Right atrium auricular region (tissue), 2 donors: Measurements from ENCODE around the gene ABLIM3. TPM values are rescaled to one million over a fixed set of nuclear protein-coding genes. Genes with fewer than 3 reads are reported as not detected.

ENCODE experiments used
- DNase-seq: peaks from one replicate; pipeline ENCODE4 v3.0.0-alpha.2; 2019; ENCODE audit warnings: low spot score
- H3K27ac ChIP-seq, 2 donors: fragments of 200-600 bp; sonication (generic); 1 replicate in 1 of 2; 2 replicates in 1 of 2; pipeline ENCODE4 v1.5.1; 2016 to 2019
- H3K27me3 ChIP-seq, 2 donors: fragments of 200-600 bp; sonication (generic); one replicate each; pipeline versions ENCODE4 v1.5.1 to v1.6.0; 2017 to 2019
- H3K36me3 ChIP-seq: fragments of 200-600 bp; sonication (generic); one replicate; pipeline ENCODE4 v1.5.1; 2016
- H3K4me1 ChIP-seq, 2 donors: fragments of 200-600 bp; sonication (generic); one replicate each; pipeline versions ENCODE4 v1.5.1 to v1.6.0; 2017 to 2019
- H3K4me3 ChIP-seq, 2 donors: fragments of 200-600 bp; sonication (generic); 1 replicate in 1 of 2; 2 replicates in 1 of 2; pipeline ENCODE4 v1.5.1; 2017 to 2019; ENCODE audit warnings: mild to moderate bottlenecking in 1 of 2, moderate library complexity in 1 of 2
- H3K9me3 ChIP-seq, 2 donors: fragments of 200-600 bp; sonication (generic); one replicate each; pipeline ENCODE4 v1.5.1; 2019
- total RNA-seq, 2 donors: library from RNA; depleted of rRNA; stranded (reverse); fragments of >200 nt; gene quantifications; one replicate each; pipeline ENCODE4 v1.1.0, GENCODE V29; 2016
- TF ChIP-seq, protein P1 (sequence below), 2 donors: fragments of 200-600 bp; sonication (generic); IDR thresholded peaks; one replicate each; pipeline ENCODE4 v1.5.1; 2019; ENCODE audit warnings: antibody characterized with exemption in 2 of 2

ABLIM3 gene
- total RNA-seq, 2 donors from 2014 or later, result 109 to 145 TPM

DNA sequence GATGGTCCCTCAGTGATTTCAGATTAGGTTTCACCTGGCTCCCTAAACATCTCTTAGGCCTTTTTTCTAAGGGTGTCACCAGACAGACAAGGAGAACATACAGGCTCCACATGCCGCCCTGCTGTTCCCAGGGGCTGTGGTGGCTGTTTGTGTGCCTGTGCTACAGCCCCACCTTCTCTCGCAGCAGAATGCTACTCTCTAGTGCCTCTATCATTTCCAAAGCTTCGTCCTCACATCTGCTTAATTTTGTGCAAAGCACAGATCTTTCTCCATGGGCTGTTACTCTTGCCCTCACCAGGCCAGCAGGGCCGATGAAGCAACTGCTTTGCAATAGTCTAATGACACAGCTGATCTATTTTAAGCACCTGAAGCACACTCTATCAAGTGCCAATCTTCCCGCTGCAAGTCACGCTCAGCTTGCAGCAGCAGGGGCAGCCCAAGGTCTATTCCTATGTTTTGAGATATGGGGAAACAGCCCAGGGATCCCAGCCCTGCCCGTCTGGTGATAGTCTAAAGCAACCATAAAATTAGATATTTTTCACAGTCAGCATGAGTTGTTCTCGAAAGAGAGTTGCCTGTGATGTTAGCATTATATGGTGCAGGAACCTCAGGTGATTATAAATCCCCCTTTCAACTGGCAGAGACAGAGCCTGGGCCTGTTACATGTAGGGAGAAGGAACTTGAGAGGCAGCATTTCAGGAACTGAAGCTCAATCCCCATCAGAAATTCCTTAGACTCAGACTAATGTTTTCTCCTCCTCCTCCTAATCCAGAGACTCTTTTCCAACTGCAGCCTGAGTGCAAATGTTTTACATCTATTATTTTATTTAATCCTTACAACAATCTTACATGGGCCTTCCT lies 12.7 kb downstream of the ABLIM3 start:
- TF ChIP-seq, protein P1, sequence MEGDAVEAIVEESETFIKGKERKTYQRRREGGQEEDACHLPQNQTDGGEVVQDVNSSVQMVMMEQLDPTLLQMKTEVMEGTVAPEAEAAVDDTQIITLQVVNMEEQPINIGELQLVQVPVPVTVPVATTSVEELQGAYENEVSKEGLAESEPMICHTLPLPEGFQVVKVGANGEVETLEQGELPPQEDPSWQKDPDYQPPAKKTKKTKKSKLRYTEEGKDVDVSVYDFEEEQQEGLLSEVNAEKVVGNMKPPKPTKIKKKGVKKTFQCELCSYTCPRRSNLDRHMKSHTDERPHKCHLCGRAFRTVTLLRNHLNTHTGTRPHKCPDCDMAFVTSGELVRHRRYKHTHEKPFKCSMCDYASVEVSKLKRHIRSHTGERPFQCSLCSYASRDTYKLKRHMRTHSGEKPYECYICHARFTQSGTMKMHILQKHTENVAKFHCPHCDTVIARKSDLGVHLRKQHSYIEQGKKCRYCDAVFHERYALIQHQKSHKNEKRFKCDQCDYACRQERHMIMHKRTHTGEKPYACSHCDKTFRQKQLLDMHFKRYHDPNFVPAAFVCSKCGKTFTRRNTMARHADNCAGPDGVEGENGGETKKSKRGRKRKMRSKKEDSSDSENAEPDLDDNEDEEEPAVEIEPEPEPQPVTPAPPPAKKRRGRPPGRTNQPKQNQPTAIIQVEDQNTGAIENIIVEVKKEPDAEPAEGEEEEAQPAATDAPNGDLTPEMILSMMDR (IDR thresholded peaks at IDR 0.05), result no peak
- Histone ChIP-seq H3K4me1 (peaks cover 0 to 98% of the 10 kb centered on the region in 2 donors), H3K36me3 (no peaks in the 10 kb centered on the region), H3K27ac (peak overlapping the region; percentile 86 to 90), H3K9me3 (no peaks in the 10 kb centered on the region), H3K27me3 (no peaks in the 10 kb centered on the region), H3K4me3 (no peak overlapping the region)
- DNase-seq, result peak; percentile 90

DNA sequence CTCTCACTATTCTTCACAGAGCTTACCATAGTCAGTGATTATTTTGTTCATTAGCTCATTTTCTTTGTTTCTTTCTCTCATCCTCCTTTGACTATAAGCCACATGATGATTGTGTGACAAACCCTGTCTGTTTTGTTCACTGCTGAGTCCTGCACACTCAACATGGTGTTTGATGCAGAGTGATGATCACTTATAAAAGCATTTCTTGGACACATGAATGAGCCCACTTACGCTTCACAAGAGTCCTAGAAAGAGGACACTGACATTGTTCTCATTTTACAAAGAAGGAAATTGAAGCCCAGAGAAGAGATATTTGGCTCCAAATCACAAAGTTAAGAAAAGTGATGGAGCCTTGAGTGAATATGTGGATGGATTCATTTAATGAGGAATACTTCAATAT lies 13.4 kb downstream of the ABLIM3 start:
- Histone ChIP-seq H3K4me1 (peaks cover 0 to 99% of the 10 kb centered on the region in 2 donors), H3K9me3 (no peaks in the 10 kb centered on the region), H3K36me3 (no peaks in the 10 kb centered on the region), H3K27me3 (no peaks in the 10 kb centered on the region), H3K4me3 (no peak overlapping the region), H3K27ac (peak overlapping the region; percentile 86 to 90)
- TF ChIP-seq, protein P1 (IDR thresholded peaks at IDR 0.05), result no peak
- DNase-seq, result no peak

DNA sequence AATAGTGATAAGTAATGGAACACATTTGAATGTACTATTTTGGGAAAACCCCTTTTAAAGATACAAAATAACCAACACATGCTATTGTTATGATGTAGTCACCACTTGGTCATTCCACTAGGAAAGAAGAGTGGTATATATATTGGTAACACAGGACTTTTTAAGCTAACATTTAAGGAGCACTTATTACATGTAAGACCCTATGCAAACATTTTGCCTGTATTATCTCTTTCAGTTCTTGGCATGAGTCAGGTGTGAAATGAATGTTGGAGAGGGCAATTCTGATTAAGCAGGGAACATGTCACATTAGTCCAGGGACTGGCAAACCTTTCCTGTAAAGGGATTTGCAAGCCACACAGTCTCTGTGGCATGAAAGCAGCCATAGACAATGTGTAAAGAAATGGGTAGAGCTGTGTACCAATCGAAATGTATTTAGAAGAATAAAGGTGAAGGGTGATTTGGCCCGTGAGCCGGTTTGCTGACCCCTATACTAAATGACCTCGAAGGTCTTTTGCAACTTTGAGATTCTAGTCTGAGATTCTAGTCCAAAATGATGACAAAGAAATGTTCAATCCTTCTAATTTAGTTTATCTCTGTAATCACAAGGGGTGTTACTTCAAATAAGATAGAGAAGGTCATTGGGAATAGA lies 15.3 kb downstream of the ABLIM3 start:
- DNase-seq, result no peak
- H3K36me3 ChIP-seq, result no peaks in the 10 kb centered on the region
- H3K4me3 ChIP-seq, result no peak overlapping the region
- H3K27ac ChIP-seq, result peak overlapping the region; percentile 86 to 90
- no peaks in the 10 kb centered on the region for H3K9me3 ChIP-seq
- TF ChIP-seq, protein P1 (IDR thresholded peaks at IDR 0.05), result no peak
- peaks cover 0 to 98% of the 10 kb centered on the region in 2 donors for H3K4me1 ChIP-seq
- H3K27me3 ChIP-seq, result no peaks in the 10 kb centered on the region

DNA sequence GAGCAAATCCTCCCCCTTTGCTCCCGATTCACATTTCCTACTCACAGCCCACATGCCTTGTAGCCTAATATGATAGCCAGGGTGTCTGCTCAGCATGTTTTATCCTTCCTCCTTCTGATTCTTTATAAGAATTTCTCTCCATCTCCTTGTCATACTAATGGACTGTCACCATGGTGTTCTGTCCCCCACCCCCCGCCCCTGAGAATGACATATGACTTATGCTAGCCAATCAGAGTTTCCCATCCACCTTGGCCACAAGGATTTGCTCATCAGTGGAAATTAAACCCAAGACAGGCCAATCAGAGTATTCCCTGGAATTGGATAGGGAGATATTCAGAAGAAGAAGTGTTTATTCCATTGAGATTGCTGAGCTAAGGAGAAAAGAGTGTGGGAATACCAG lies 16.0 kb downstream of the ABLIM3 start:
- Histone ChIP-seq H3K27ac (peak overlapping the region; percentile 86 to 90), H3K4me1 (peaks cover 0 to 98% of the 10 kb centered on the region in 2 donors), H3K27me3 (no peaks in the 10 kb centered on the region), H3K36me3 (no peaks in the 10 kb centered on the region), H3K4me3 (no peak overlapping the region), H3K9me3 (no peaks in the 10 kb centered on the region)
- DNase-seq, result no peak
- TF ChIP-seq, protein P1 (IDR thresholded peaks at IDR 0.05), result no peak

DNA sequence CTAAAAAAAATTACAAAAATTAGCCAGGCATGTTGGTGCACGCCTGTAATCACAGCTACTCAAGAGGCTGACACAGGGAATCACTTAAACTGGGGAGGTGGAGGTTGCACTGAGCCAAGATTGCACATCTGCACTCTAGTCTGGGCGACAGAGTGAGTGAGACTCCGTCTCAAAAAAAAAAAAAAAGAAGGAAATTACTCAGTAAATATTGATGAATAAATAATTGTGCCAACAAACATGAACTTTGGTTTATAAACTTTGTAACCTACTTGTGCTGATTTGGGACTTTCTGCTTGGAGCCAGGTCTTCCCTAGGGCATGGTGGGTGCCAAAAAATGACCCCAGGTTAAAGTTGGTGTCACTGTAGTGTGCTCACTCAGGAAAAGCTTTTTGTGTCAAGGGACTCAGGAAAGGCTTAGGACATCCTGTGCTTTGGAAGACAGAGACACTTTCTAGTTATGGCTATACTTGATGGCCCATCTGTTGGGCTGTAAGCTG lies 19.0 kb downstream of the ABLIM3 start:
- no peaks in the 10 kb centered on the region for H3K9me3 ChIP-seq
- DNase-seq, result no peak
- H3K27me3 ChIP-seq, result no peaks in the 10 kb centered on the region
- H3K4me1 ChIP-seq, result peaks cover 0 to 86% of the 10 kb centered on the region in 2 donors
- TF ChIP-seq, protein P1 (IDR thresholded peaks at IDR 0.05), result no peak
- peak overlapping the region; percentile 76 to 81 for H3K27ac ChIP-seq
- H3K4me3 ChIP-seq, result no peak overlapping the region
- H3K36me3 ChIP-seq, result no peaks in the 10 kb centered on the region
